ENCODE results near the gene ZC2HC1C.

Gene ZC2HC1C

DNA sequence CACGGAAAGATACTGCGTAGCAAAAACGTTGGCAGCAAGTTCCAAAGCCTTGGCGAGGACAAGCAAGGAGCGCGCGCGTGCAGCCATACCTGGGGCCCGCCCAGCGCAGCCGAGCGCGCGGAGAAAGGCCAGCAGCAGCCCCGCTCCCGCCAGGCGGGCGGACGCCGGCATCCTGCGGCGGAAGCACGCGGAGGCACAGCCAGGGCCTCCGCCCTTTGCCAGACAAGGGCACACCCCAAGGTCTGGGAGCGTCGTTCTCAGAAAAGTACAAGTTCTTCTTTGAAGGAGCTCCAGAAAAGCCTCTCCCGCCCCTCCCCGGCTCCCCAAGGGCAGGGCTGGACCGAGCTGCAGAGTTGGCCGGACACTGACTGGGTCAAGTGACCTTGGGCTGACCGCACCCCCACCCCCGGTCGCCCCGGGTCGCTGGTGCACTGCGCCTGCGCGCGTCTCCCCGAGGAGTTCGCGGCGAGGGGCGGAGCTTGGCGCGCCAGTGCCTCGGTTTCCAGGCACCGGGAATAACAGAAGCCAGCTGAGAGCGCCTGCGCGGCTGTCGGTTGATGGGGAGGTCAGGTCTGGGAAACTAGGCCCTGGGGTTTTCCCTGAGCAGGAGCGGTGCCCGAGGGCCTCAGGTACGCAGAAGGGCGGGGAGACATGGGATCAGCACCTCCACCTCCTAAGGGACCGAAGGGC lies at the start of gene ZC2HC1C:
Gene ZC2HC1C (plus strand): TSS at position 521 of the 690 bp plus-strand sequence. CDS start 933 bp downstream, outside the sequence.
- peak; percentile 93 for DNase-seq

GRCh38 chr14:75022655-75023054 lies 46.8 kb upstream of the ZC2HC1C start:
- DNase-seq = peak; percentile 14

GRCh38 chr14:75023108-75023507 lies 46.3 kb upstream of the ZC2HC1C start:
- DNase-seq = no peak

- DNase-seq = no peak
These were observed 44.4 kb upstream of the ZC2HC1C start for GRCh38 chr14:75025082-75025481.

- DNase-seq = no peak
These were observed 43.6 kb upstream of the ZC2HC1C start for GRCh38 chr14:75025876-75026275.

GRCh38 chr14:75030147-75030546 lies 39.3 kb upstream of the ZC2HC1C start:
- no peak for DNase-seq

GRCh38 chr14:75032939-75033338 lies 36.5 kb upstream of the ZC2HC1C start:
- no peak for DNase-seq

- DNase-seq = no peak
These were observed 28.9 kb upstream of the ZC2HC1C start for GRCh38 chr14:75040507-75040906.

GRCh38 chr14:75040959-75041358 lies 28.5 kb upstream of the ZC2HC1C start:
- DNase-seq = no peak

GRCh38 chr14:75041613-75042012 lies 27.8 kb upstream of the ZC2HC1C start:
- no peak for DNase-seq

- DNase-seq = no peak
These were observed 27.4 kb upstream of the ZC2HC1C start for GRCh38 chr14:75042035-75042434.

GRCh38 chr14:75044322-75044721 lies 25.1 kb upstream of the ZC2HC1C start:
- no peak for DNase-seq

- DNase-seq = no peak
These were observed 24.7 kb upstream of the ZC2HC1C start for GRCh38 chr14:75044752-75045151.

- no peak for DNase-seq
These were observed 23.2 kb upstream of the ZC2HC1C start for GRCh38 chr14:75046275-75046674.

- no peak for DNase-seq
These were observed 22.5 kb upstream of the ZC2HC1C start for GRCh38 chr14:75046899-75047298.

GRCh38 chr14:75047506-75047905 lies 21.9 kb upstream of the ZC2HC1C start:
- DNase-seq = no peak

DNA sequence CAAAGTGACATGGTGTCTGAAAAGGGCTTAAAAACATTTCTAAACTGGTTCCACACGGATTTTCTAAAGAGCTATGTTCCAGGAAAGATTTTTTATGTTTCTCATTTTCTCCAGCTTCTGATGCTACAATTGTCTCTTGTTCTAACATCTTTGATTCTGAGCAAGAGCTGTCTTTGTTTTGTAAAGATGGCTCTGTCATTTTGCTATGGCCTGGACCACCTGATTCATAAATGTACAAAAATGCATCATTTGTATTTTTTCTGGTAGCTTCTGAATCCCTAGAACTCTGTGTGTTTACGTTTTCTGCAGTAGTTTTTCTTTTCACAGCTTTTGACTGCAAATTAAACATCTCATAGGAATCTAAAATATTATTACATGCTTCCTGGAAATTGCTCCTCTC lies 21.3 kb upstream of the ZC2HC1C start:
- DNase-seq = no peak

DNA sequence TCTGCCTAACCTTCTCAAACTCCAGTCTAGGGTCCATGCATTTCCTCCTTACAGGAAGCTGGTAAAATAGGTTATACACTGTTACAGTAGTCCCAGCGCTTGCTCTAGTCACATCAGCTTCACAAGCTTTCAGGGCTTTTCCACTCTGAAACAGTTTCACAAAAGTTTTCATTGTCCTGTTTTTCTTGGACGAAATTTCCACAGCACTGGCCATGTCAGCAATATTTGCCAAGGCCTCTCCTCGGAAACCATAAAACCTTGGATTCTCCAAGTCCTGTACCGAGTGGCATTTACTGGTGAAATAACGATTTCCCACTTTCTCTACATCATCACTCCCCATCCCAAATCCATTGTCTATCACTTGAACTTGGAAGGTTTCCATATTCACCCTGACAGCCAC lies 20.3 kb upstream of the ZC2HC1C start:
- no peak for DNase-seq

- no peak for DNase-seq
These were observed 19.7 kb upstream of the ZC2HC1C start for GRCh38 chr14:75049731-75050201.

DNA sequence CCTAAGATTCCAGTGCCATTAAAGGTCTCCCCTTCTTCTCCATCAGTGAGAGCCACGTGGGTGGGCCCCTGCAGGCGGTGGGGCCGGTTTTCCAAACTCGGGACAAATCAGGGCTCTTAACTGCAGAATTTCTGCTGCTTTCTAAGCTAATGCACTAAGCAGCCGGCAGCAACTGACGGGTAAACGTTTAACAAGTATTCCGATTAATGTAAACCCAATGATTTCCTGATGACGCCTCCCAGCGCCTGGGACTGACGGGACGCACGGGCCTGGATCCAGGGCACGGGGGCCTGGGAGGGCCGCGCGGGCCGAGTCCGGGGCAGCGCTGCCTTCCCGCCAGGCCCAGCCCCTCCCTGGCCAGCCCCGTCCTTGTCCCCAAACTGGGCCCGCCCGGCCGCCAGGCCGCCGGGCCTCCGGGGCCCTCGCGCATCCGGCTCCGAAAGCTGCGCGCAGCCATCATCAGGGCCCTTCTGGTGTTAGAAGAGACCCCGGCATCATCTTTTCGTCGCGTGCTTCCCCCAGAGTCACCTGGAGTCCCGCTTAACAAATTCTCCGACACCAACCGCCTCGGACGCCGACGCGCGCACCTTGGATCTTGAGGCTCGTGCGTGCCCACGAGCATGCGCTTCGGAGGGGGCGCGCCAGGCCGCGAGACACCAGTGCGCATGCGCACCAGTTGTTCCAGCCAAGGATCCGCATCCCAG lies 18.4 kb upstream of the ZC2HC1C start, which contains the start of gene MLH3:
Gene MLH3 (minus strand): TSS at position 616 of the 704 bp plus-strand sequence. CDS start 1,812 bp downstream, outside the sequence.
- DNase-seq = peak; percentile 83

DNA sequence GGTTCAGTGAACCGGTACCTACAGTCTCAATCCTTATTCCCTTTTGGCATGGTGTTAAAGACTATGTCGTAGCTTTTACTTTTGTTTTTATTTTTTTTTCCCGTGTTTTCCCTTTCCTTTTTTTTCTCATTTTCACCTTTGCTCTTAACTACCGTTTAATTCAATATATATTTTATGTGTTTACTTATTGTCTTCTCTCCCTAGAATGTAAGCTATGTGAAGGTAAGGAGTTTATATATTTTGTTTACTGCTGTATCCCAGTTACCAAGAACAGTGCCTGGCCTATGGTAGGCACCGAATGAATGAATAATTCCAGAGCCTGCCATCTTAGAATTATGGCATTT lies 17.9 kb upstream of the ZC2HC1C start:
- no peak for DNase-seq

- DNase-seq = no peak
These were observed 15.8 kb upstream of the ZC2HC1C start for GRCh38 chr14:75053396-75054291.

- DNase-seq = no peak
These were observed 15.0 kb upstream of the ZC2HC1C start for GRCh38 chr14:75054421-75054820.
